Measurements from ENCODE around the gene USP17L15.
"Not testable (repeated sequence)": the region's sequence is repeated elsewhere in the genome, so short reads cannot be mapped to it uniquely, and the experiment has no call there.

Gene USP17L15, protein sequence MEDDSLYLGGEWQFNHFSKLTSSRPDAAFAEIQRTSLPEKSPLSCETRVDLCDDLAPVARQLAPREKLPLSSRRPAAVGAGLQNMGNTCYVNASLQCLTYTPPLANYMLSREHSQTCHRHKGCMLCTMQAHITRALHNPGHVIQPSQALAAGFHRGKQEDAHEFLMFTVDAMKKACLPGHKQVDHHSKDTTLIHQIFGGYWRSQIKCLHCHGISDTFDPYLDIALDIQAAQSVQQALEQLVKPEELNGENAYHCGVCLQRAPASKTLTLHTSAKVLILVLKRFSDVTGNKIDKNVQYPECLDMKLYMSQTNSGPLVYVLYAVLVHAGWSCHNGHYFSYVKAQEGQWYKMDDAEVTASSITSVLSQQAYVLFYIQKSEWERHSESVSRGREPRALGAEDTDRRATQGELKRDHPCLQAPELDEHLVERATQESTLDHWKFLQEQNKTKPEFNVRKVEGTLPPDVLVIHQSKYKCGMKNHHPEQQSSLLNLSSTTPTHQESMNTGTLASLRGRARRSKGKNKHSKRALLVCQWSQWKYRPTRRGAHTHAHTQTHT

DNA sequence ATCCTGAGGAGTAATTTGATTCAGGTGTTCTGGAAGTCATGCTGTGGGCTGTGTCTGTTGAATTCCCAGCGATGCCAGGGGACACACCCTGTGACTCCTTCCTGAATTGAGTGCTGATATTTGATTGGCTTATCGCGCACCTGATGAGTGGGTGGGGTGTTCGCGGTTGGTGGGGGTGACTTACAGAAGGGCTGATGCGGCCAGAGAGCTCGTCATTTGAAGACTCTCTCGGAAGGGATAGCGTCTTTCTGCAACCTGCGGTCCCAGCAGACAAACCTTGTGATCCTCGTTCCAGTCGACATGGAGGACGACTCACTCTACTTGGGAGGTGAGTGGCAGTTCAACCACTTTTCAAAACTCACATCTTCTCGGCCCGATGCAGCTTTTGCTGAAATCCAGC is at the start of gene USP17L15:
USP17L15 (plus strand) TSS at position 301 of the 400 bp plus-strand sequence; CDS start at position 301, 0 bp downstream.
- not testable (repeated sequence) for DNase-seq

DNA sequence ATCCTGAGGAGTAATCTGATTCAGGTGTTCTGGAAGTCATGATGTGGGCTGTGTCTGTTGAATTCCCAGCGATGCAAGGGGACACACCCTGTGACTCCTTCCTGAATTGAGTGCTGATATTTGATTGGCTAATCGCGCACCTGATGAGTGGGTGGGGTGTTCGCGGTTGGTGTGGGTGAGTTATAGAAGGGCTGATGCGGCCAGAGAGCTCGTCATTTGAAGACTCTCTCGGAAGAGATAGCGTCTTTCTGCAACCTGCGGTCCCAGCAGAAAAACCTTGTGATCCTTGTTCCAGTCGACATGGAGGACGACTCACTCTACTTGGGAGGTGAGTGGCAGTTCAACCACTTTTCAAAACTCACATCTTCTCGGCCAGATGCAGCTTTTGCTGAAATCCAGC is 23.8 kb upstream of the USP17L15 start, which contains the start of gene USP17L10:
USP17L10 (plus strand) TSS at position 301 of the 400 bp plus-strand sequence; CDS start at position 301, 0 bp downstream.
- not testable (repeated sequence) for DNase-seq

DNA sequence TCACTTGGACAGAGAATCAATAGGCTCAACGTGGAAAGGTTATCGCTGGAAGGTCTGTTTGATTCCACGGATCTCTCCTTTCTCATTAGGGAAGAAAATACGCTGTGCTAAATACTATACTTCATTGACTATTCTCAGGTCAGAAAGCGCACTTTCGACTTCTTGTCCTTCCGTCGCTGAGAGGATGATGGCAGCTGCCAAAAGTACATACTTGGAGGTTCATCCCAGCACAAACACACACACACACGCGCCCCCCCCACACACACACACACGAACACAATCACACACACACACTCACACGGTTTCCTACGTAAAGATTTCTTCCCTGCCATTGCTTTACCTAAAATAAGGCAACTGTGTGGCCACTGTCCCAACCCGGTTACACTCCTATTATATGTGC is 19.5 kb upstream of the USP17L15 start:
- DNase-seq, result not testable (repeated sequence)

DNA sequence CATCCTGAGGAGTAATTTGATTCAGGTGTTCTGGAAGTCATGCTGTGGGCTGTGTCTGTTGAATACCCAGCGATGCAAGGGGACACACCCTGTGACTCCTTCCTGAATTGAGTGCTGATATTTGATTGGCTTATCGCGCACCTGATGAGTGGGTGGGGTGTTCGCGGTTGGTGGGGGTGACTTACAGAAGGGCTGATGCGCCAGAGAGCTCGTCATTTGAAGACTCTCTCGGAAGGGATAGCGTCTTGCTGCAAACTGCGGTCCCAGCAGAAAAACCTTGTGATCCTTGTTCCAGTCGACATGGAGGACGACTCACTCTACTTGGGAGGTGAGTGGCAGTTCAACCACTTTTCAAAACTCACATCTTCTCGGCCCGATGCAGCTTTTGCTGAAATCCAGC is 19.1 kb upstream of the USP17L15 start, which contains the start of gene USP17L11:
USP17L11 (plus strand) TSS at position 301 of the 400 bp plus-strand sequence; CDS start at position 301, 0 bp downstream.
- DNase-seq, result not testable (repeated sequence)

DNA sequence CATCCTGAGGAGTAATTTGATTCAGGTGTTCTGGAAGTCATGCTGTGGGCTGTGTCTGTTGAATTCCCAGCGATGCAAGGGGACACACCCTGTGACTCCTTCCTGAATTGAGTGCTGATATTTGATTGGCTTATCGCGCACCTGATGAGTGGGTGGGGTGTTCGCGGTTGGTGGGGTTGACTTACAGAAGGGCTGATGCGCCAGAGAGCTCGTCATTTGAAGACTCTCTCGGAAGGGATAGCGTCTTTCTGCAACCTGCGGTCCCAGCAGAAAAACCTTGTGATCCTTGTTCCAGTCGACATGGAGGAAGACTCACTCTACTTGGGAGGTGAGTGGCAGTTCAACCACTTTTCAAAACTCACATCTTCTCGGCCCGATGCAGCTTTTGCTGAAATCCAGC is 14.3 kb upstream of the USP17L15 start, which contains the start of gene USP17L12:
USP17L12 (plus strand) TSS at position 301 of the 400 bp plus-strand sequence; CDS start at position 301, 0 bp downstream.
- DNase-seq, result not testable (repeated sequence)

DNA sequence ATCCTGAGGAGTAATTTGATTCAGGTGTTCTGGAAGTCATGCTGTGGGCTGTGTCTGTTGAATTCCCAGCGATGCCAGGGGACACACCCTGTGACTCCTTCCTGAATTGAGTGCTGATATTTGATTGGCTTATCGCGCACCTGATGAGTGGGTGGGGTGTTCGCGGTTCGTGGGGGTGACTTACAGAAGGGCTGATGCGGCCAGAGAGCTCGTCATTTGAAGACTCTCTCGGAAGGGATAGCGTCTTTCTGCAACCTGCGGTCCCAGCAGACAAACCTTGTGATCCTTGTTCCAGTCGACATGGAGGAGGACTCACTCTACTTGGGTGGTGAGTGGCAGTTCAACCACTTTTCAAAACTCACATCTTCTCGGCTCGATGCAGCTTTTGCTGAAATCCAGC is 9.6 kb upstream of the USP17L15 start, which contains the start of gene USP17L13:
USP17L13 (plus strand) TSS at position 301 of the 400 bp plus-strand sequence; CDS start at position 301, 0 bp downstream.
- DNase-seq, result not testable (repeated sequence)

DNA sequence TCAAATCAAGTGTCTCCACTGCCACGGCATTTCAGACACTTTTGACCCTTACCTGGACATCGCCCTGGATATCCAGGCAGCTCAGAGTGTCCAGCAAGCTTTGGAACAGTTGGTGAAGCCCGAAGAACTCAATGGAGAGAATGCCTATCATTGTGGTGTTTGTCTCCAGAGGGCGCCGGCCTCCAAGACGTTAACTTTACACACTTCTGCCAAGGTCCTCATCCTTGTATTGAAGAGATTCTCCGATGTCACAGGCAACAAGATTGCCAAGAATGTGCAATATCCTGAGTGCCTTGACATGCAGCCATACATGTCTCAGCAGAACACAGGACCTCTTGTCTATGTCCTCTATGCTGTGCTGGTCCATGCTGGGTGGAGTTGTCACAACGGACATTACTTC is 3.9 kb upstream of the USP17L15 start:
- not testable (repeated sequence) for DNase-seq

DNA sequence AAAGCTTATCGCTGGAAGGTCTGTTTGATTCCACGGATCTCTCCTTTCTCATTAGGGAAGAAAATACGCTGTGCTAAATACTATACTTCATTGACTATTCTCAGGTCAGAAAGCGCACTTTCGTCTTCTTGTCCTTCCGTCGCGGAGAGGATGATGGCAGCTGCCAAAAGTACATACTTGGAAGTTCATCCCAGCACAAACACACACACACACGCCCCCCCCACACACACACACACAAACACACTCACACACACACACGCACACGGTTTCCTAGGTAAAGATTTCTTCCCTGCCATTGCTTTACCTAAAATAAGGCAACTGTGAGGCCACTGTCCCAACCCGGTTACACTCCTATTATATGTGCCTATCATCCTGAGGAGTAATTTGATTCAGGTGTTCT is 4.3 kb downstream of the USP17L15 start:
- not testable (repeated sequence) for DNase-seq

DNA sequence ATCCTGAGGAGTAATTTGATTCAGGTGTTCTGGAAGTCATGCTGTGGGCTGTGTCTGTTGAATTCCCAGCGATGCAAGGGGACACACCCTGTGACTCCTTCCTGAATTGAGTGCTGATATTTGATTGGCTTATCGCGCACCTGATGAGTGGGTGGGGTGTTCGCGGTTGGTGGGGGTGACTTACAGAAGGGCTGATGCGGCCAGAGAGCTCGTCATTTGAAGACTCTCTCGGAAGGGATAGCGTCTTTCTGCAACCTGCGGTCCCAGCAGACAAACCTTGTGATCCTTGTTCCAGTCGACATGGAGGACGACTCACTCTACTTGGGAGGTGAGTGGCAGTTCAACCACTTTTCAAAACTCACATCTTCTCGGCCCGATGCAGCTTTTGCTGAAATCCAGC is 9.4 kb downstream of the USP17L15 start, which contains the start of gene USP17L17:
USP17L17 (plus strand) TSS at position 301 of the 400 bp plus-strand sequence; CDS start at position 301, 0 bp downstream.
- not testable (repeated sequence) for DNase-seq

DNA sequence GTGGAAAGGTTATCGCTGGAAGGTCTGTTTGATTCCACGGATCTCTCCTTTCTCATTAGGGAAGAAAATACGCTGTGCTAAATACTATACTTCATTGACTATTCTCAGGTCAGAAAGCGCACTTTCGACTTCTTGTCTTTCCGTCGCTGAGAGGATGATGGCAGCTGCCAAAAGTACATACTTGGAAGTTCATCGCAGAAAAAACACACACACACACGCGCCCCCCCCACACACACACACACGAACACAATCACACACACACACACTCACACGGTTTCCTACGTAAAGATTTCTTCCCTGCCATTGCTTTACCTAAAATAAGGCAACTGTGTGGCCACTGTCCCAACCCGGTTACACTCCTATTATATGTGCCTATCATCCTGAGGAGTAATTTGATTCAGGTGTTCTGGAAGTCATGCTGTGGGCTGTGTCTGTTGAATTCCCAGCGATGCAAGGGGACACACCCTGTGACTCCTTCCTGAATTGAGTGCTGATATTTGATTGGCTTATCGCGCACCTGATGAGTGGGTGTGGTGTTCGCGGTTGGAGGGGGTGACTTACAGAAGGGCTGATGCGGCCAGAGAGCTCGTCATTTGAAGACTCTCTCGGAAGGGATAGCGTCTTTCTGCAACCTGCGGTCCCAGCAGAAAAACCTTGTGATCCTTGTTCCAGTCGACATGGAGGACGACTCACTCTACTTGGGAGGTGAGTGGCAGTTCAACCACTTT is 13.9 kb downstream of the USP17L15 start, which contains the start of gene USP17L18:
USP17L18 (plus strand) TSS at position 678 of the 728 bp plus-strand sequence; CDS start at position 678, 0 bp downstream.
- DNase-seq, result not testable (repeated sequence)

DNA sequence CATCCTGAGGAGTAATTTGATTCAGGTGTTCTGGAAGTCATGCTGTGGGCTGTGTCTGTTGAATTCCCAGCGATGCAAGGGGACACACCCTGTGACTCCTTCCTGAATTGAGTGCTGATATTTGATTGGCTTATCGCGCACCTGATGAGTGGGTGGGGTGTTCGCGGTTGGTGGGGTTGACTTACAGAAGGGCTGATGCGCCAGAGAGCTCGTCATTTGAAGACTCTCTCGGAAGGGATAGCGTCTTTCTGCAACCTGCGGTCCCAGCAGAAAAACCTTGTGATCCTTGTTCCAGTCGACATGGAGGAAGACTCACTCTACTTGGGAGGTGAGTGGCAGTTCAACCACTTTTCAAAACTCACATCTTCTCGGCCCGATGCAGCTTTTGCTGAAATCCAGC is 18.9 kb downstream of the USP17L15 start, which contains the start of gene USP17L19:
USP17L19 (plus strand) TSS at position 301 of the 400 bp plus-strand sequence; CDS start at position 301, 0 bp downstream.
- not testable (repeated sequence) for DNase-seq

DNA sequence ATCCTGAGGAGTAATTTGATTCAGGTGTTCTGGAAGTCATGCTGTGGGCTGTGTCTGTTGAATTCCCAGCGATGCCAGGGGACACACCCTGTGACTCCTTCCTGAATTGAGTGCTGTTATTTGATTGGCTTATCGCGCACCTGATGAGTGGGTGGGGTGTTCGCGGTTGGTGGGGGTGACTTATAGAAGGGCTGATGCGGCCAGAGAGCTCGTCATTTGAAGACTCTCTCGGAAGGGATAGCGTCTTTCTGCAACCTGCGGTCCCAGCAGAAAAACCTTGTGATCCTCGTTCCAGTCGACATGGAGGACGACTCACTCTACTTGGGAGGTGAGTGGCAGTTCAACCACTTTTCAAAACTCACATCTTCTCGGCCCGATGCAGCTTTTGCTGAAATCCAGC is 23.6 kb downstream of the USP17L15 start, which contains the start of gene USP17L20:
USP17L20 (plus strand) TSS at position 301 of the 400 bp plus-strand sequence; CDS start at position 301, 0 bp downstream.
- DNase-seq, result not testable (repeated sequence)

DNA sequence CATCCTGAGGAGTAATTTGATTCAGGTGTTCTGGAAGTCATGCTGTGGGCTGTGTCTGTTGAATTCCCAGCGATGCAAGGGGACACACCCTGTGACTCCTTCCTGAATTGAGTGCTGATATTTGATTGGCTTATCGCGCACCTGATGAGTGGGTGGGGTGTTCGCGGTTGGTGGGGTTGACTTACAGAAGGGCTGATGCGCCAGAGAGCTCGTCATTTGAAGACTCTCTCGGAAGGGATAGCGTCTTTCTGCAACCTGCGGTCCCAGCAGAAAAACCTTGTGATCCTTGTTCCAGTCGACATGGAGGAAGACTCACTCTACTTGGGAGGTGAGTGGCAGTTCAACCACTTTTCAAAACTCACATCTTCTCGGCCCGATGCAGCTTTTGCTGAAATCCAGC is 28.4 kb downstream of the USP17L15 start, which contains the start of gene USP17L21:
USP17L21 (plus strand) TSS at position 301 of the 400 bp plus-strand sequence; CDS start at position 301, 0 bp downstream.
- not testable (repeated sequence) for DNase-seq

DNA sequence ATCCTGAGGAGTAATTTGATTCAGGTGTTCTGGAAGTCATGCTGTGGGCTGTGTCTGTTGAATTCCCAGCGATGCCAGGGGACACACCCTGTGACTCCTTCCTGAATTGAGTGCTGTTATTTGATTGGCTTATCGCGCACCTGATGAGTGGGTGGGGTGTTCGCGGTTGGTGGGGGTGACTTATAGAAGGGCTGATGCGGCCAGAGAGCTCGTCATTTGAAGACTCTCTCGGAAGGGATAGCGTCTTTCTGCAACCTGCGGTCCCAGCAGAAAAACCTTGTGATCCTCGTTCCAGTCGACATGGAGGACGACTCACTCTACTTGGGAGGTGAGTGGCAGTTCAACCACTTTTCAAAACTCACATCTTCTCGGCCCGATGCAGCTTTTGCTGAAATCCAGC is 33.1 kb downstream of the USP17L15 start, which contains the start of gene USP17L22:
USP17L22 (plus strand) TSS at position 301 of the 400 bp plus-strand sequence; CDS start at position 301, 0 bp downstream.
- DNase-seq, result not testable (repeated sequence)

DNA sequence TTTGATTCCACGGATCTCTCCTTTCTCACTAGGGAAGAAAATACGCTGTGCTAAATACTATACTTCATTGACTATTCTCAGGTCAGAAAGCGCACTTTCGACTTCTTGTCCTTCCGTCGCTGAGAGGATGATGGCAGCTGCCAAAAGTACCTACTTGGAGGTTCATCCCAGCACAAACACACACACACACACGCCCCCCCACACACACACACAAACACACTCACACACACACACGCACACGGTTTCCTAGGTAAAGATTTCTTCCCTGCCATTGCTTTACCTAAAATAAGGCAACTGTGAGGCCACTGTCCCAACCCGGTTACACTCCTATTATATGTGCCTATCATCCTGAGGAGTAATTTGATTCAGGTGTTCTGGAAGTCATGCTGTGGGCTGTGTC is 37.5 kb downstream of the USP17L15 start:
- DNase-seq, result not testable (repeated sequence)

All from RPMI8226 (cell line).